Upper lobe of left lung (tissue), 4 donors: ENCODE measurements around the gene BCAS3.

ENCODE experiments used
- CTCF ChIP-seq, 6 experiments: fragments of 450-650 bp in 4 of 6; fragments of 200-600 bp in 2 of 6; sonication (generic) in 2 of 6; IDR thresholded peaks; one replicate each; pipeline ENCODE4 v1.5.1; 2016 to 2019; ENCODE audit warnings: antibody characterized with exemption in 6 of 6
- POLR2AphosphoS5 ChIP-seq, 2 donors: sonication (generic); formaldehyde crosslinking; IDR thresholded peaks; one replicate each; pipeline ENCODE4 v1.5.1; 2017; ENCODE audit warnings: antibody characterized with exemption in 2 of 2

- no peak for TF ChIP-seq CTCF (IDR thresholded peaks at IDR 0.05)
- TF ChIP-seq POLR2AphosphoS5 (IDR thresholded peaks at IDR 0.05): no peak
Measured at GRCh38 chr17:61097781-61098180, 420.1 kb downstream of the BCAS3 start.
